ENCODE data around the gene USH2A.
"Not testable (repeated sequence)": the region's sequence is repeated elsewhere in the genome, so short reads cannot be mapped to it uniquely, and the experiment has no call there.

USH2A gene

GRCh38 chr1:216049741-216050430 lies 373.4 kb downstream of the USH2A start:
- no peak for DNase-seq (ENCODE audit: low read depth in 3 of 3)

GRCh38 chr1:216047811-216048572 lies 375.3 kb downstream of the USH2A start:
- no peak for DNase-seq (ENCODE audit: low read depth in 3 of 3)

- no peak for DNase-seq (ENCODE audit: low read depth in 3 of 3)
Observed at GRCh38 chr1:216046336-216046735, 376.9 kb downstream of the USH2A start.

DNA sequence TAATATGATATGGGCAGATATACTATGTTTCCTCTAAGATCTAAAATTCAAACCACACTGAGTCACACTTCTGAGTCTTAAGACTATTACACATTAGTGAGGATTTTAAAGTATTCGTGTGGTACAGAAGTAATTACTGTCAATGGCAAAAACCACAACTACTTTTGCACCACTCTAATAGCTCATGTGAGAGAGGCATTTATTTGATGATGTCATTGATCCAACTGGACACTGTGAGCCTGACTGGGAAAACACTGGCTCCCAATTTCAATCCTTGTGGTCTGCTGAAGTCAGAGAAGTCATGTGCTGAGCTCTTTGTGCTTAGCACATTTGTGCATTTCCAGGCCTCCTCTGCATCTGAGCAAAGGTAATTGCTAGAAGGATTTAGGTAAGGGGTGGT lies 377.8 kb downstream of the USH2A start:
- DNase-seq (ENCODE audit: low read depth in 3 of 3): no peak

DNA sequence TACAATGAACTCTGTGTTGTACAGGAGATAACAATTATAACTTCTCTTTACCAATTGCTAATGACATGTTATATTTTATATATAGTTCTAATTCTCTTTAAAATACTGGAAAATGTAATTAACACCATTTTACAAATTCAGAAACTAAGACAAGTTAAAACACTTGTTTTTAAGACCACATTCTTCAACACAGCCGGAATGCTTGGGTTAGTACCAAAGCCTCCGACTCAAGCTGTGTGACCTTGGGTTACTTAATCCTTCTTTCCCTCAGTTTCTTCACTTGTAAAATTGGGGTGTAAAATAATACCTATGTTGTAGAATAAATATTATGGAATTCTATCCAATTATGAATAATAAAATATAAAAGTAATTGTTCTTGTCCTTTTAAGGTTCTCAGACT lies 378.7 kb downstream of the USH2A start:
- no peak for DNase-seq (ENCODE audit: low read depth in 3 of 3)

DNA sequence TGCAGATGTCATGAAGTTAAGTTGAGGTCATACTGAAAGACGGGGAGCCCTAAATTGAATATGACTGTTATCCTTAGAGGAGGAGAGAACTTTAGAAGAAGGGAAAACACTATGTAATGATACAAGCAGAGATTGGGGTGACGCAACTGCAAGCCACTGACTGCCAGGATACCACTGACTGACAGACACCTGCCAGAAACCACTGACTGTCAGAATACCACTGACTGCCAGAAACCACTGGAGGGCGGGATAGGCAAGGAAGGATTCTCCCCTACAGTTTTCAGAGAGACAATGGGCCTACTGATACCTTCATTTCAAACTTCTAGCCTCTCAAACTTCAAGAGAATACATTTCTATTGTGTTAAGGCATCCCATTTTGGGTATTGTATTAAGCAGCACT lies 388.7 kb downstream of the USH2A start:
- DNase-seq (ENCODE audit: low read depth in 3 of 3): no peak

GRCh38 chr1:216032961-216033614 lies 390.2 kb downstream of the USH2A start:
- DNase-seq (ENCODE audit: low read depth in 3 of 3): no peak

GRCh38 chr1:216032284-216032683 lies 391.0 kb downstream of the USH2A start:
- no peak for DNase-seq (ENCODE audit: low read depth in 3 of 3)

- no peak for DNase-seq (ENCODE audit: low read depth in 3 of 3)
Observed at GRCh38 chr1:216028631-216029030, 394.6 kb downstream of the USH2A start.

DNA sequence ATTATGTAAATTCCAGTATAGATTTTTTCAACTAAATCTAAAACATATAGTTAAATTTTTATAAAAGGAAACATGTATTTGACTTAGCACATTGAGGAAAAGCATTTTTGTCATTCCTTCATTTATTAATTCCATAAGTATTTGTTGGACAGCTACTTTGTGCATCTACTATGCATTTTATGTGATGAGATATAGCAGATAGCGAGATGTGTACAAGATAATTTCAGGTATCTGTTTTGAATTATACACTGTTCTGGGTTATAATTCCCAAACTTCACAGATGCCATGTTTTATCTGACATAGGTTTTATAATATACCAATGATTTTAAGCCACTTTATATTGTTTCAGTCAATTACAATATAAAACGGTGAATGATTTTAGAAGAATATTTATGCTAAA lies 398.7 kb downstream of the USH2A start:
- DNase-seq (ENCODE audit: low read depth in 3 of 3): no peak

DNA sequence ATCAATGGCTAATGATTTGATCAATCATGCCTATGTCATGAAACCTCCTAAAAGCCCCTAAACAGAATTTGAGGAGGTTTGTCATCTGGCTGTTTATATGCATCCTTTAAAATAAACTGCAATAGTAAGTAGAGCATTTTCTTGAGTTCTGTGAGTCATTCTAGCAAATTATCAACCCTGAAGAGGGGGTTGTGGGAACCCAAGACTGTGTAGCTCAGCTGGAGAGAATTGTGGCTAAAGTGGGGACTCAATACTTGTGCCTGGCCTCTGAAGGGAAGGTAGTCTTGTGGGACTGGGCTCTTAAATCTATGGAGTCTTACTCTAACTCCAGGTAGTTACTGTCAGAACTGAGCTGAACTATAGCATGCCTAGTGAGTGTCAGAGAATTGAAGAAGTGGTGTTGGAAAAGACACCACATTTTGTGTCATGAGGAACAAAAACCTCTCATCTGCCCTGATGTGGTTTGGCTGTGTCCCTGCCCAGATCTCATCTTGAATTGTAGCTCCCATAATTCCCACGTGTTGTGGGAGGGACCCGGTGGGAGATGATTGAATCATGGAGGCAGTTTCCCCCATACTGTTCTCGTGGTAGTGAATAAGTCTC lies 402.4 kb downstream of the USH2A start:
- DNase-seq (ENCODE audit: low read depth in 3 of 3): no peak

- DNase-seq (ENCODE audit: low read depth in 3 of 3): no peak
Observed at GRCh38 chr1:216015116-216015515, 408.1 kb downstream of the USH2A start.

DNA sequence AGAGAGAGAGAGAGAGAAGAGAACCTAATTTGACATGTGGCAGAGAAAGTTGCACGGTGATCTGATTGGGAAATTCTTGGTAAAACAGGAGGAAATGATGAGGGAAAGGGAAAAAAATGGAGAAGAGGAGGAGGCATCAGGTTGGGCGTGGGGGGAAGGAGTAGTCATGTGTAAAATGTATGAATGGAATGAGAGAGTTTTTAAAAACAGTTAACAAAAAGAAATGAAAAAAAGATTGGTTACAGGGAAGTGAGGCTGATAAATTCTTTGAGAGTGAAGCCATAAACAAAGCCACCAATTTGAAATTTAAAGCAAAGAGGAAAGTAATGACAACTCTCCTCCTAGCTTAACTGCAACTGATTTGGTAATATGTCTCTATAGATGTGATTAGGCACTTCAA lies 409.2 kb downstream of the USH2A start:
- DNase-seq (ENCODE audit: low read depth in 3 of 3): no peak

DNA sequence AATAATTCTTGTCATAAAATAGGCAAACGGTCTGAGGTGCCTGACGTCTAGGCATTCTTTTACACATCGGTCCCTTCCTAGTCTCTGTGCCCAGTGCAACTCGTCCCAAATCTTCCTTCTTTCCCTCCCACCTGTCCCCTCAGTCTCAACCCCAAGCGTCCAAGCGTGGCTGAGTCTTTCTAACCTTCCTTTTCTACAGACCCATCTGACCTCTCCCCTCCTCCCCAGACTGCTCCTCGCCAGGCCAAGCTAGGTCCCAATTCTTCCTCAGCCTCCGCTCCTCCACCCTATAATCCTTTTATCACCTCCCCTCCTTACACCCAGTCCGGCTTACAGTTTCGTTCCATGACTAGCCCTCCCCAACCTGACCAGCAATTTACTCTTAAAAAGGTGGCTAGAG lies 413.8 kb downstream of the USH2A start:
- DNase-seq (ENCODE audit: low read depth in 3 of 3): not testable (repeated sequence)

- no peak for DNase-seq (ENCODE audit: low read depth in 3 of 3)
Observed at GRCh38 chr1:216005916-216006315, 417.3 kb downstream of the USH2A start.

- no peak for DNase-seq (ENCODE audit: low read depth in 3 of 3)
Observed at GRCh38 chr1:215992620-215993019, 430.6 kb downstream of the USH2A start.

DNA sequence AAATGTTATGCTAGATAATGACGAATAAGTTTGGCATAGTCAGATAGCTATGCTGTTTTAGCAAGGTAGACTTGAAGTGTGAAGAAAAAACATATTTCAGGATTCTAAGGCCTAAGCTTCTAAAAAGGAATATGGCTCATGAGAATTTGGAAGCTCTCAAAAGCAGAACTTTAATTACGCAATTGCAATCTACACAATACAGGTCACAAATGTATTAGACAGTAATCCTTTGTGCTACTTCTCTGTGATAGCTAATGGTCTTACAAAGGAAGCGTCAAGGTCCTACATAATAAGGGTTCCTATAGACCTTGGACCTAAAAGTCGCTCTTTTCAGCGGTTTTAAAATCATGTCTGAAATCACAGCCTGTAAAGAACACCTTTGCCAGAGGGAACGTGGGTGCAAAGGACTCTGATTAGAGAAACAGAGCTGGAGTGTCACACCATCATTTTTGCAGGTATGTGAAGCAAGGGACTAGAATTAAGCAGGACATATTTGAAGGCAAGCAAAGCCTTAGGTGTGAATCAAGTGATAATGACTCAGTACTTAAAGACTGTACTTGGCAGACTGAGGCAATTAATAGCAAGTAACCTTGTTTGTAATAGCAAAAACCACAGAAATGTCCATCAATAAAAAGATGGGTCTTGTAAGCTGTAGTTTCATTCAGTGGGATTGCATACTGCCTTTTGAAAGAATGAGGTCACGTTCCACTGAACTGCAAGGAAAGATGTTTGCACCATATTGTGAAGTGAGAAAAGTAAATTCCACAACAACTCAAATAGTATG lies 436.0 kb downstream of the USH2A start:
- DNase-seq (ENCODE audit: low read depth in 3 of 3): no peak

- DNase-seq (ENCODE audit: low read depth in 3 of 3): no peak
Observed at GRCh38 chr1:215986401-215986800, 436.8 kb downstream of the USH2A start.

DNA sequence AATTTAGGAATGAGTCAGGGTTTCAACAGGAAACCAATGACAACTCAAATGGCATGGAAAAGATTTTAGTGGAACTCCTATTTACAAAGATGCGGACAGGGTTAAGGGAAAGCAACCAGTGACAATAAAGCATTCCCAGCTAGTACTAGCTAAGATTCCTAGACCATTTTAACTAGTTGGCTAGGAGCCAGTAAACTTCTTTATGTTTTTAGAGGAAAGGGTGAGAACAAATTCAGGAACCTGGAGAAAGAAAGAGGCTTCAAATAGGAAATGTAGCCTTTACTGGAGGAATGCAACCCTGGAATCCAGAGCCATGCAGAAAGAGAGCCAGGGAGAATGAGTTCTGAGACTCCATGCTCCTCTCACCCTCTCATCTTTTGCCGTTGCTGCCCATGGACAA lies 439.6 kb downstream of the USH2A start:
- no peak for DNase-seq (ENCODE audit: low read depth in 3 of 3)

- DNase-seq (ENCODE audit: low read depth in 3 of 3): no peak
Observed at GRCh38 chr1:215971793-215972441, 451.3 kb downstream of the USH2A start.

GRCh38 chr1:215970406-215970805 lies 452.8 kb downstream of the USH2A start:
- DNase-seq (ENCODE audit: low read depth in 3 of 3): no peak

Data from stimulated activated CD4-positive, alpha-beta T cell treated with anti-CD3 and anti-CD28 coated beads, TNF-alpha, amount 100 ng/mL, for 4 hours (primary cell).